Activated T-helper 9 cell treated with anti-CD3 and anti-CD28 coated beads, Interleukin-2, amount 50 U/mL, for 16 hours (primary cell): ENCODE data around the gene MTFP1.
"Not testable (repeated sequence)": the region's sequence is repeated elsewhere in the genome, so short reads cannot be mapped to it uniquely, and the experiment has no call there.

Experiments
- DNase-seq: peaks from one replicate; pipeline ENCODE4 v3.0.0-alpha.2; 2020; ENCODE audit warnings: low read depth

MTFP1 gene

GRCh38 chr22:30455075-30455840 is 29.7 kb downstream of the MTFP1 start:
- DNase-seq: no peak

- DNase-seq: no peak
Measured at GRCh38 chr22:30457981-30458380, 32.4 kb downstream of the MTFP1 start.

- no peak for DNase-seq
Measured at GRCh38 chr22:30459181-30460052, 33.8 kb downstream of the MTFP1 start.

- DNase-seq: no peak
Measured at GRCh38 chr22:30460147-30460546, 34.6 kb downstream of the MTFP1 start.

GRCh38 chr22:30460555-30460954 is 35.0 kb downstream of the MTFP1 start:
- not testable (repeated sequence) for DNase-seq

- DNase-seq: no peak
Measured at GRCh38 chr22:30469165-30469564, 43.6 kb downstream of the MTFP1 start.

- DNase-seq: no peak
Measured at GRCh38 chr22:30470655-30471054, 45.1 kb downstream of the MTFP1 start.

- DNase-seq: no peak
Measured at GRCh38 chr22:30471616-30472318, 46.2 kb downstream of the MTFP1 start, which contains the start of gene SEC14L3. TSS of gene SEC14L3 (minus strand) at chr22:30472017. CDS start at chr22:30471958, 59 bp downstream.

- no peak for DNase-seq
Measured at GRCh38 chr22:30472994-30473720, 47.6 kb downstream of the MTFP1 start.

GRCh38 chr22:30474121-30474520 is 48.6 kb downstream of the MTFP1 start:
- no peak for DNase-seq

GRCh38 chr22:30474683-30475424 is 49.3 kb downstream of the MTFP1 start:
- DNase-seq: no peak
